Measurements from ENCODE around the gene NUDT9.

GRCh38 chr4:87410679-87411078, 11.7 kb upstream of the NUDT9 start:
- no peak for TF ChIP-seq CTCF (IDR thresholded peaks at IDR 0.05)
- TF ChIP-seq POLR2A (IDR thresholded peaks at IDR 0.05), result no peak
